Glomerular endothelial cell (primary cell): ENCODE results near the gene HNRNPD. TPM values are rescaled to one million over a fixed set of nuclear protein-coding genes. Genes with fewer than 3 reads are reported as not detected.

Experiments used
- total RNA-seq: library from RNA; depleted of rRNA; stranded (reverse); fragments of >200 nt; gene quantifications from 2 replicates; pipeline ENCODE4 v1.2.3, GENCODE V29; 2015

The HNRNPD gene
- total RNA-seq, 1 donor from 2014 or later, result 106 TPM

Other genes with a start within 250 kb of the HNRNPD start
- gene HNRNPDL, start 56.5 kb upstream of the HNRNPD start, total RNA-seq, result 127 and 142 TPM in 2 replicates
- 28.8 and 36.1 TPM in 2 replicates for gene ENOPH1, start 56.6 kb upstream of the HNRNPD start, total RNA-seq
- gene TMEM150C, start 188.0 kb upstream of the HNRNPD start, total RNA-seq, result 5.8 and 10.7 TPM in 2 replicates